RWPE2 (cell line): ENCODE measurements around the gene BBOX1.
A peak's percentile ranks its signal among the peaks of the same experiment; 100 is the strongest.
"Not testable (repeated sequence)": the region's sequence is repeated elsewhere in the genome, so short reads cannot be mapped to it uniquely, and the experiment has no call there.

Source experiments
- ATAC-seq: fragments of 200-7000 bp; cut with Tn5 transposase; 3 replicates; pipeline ENCODE4 v1.9.1; 2021; ENCODE audit warnings: low read depth
- DNase-seq: peaks from one replicate; pipeline ENCODE4 v3.0.0-alpha.2; 2020; ENCODE audit warnings: low spot score
- H3K27ac ChIP-seq: fragments of 450-650 bp; 2 replicates; pipeline ENCODE4 v1.5.1; 2017; ENCODE audit warnings: mild to moderate bottlenecking; ENCODE audit not compliant: poor library complexity, severe bottlenecking
- H3K27me3 ChIP-seq: fragments of 250-450 bp; sonication (Bioruptor Pico); 2 replicates; pipeline ENCODE4 v1.5.1; 2021; ENCODE audit warnings: mild to moderate bottlenecking, moderate library complexity; ENCODE audit not compliant: insufficient read depth, poor library complexity, severe bottlenecking
- H3K36me3 ChIP-seq: fragments of 250-450 bp; sonication (Bioruptor Pico); 2 replicates; pipeline ENCODE4 v1.5.1; 2020; ENCODE audit warnings: low read depth, mild to moderate bottlenecking, moderate library complexity
- H3K4me1 ChIP-seq: fragments of 250-450 bp; sonication (Bioruptor Pico); 2 replicates; pipeline ENCODE4 v1.5.1; 2021; ENCODE audit warnings: mild to moderate bottlenecking, moderate library complexity; ENCODE audit not compliant: insufficient read depth, poor library complexity, severe bottlenecking
- H3K4me3 ChIP-seq: fragments of 250-450 bp; sonication (Bioruptor Pico); 2 replicates; pipeline ENCODE4 v1.5.1; 2021; ENCODE audit warnings: mild to moderate bottlenecking, moderate library complexity; ENCODE audit not compliant: severe bottlenecking
- H3K9me3 ChIP-seq: fragments of 250-450 bp; sonication (Bioruptor Pico); 2 replicates; pipeline ENCODE4 v1.5.1; 2021; ENCODE audit warnings: mild to moderate bottlenecking, moderate library complexity; ENCODE audit not compliant: severe bottlenecking
- TF ChIP-seq, protein P1 (sequence below): fragments of 450-650 bp; IDR thresholded peaks from one replicate; pipeline ENCODE4 v1.5.1; 2017; ENCODE audit warnings: mild to moderate bottlenecking, moderate library complexity; ENCODE audit not compliant: poor library complexity, severe bottlenecking

The BBOX1 gene

DNA sequence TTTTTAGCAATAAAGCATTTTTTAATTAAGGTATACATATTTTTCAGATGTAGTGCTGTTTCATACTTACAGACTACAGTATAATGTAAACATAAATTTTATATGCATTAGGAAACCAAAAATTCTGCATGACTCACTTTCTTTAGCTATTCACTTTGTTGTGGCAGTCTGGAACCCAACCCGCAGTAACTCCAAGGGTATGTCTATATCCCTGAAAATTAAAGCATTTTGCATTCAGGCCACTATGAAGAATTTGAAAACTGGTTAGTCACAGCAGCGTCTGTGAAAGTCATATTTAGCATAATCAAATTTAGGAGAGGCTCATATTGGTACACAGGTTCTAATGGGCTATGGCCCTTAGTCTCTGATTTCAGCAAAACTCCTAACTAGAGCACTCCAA, 46.8 kb downstream of the BBOX1 start:
- no peaks in the 10 kb centered on the region for H3K27me3 ChIP-seq
- ATAC-seq (peak; percentile 75), DNase-seq (no peak)
- H3K4me3 ChIP-seq, result no peak overlapping the region
- H3K4me1 ChIP-seq, result peaks cover 31% of the 10 kb centered on the region
- peaks cover 3% of the 10 kb centered on the region for H3K9me3 ChIP-seq
- TF ChIP-seq, protein P1, sequence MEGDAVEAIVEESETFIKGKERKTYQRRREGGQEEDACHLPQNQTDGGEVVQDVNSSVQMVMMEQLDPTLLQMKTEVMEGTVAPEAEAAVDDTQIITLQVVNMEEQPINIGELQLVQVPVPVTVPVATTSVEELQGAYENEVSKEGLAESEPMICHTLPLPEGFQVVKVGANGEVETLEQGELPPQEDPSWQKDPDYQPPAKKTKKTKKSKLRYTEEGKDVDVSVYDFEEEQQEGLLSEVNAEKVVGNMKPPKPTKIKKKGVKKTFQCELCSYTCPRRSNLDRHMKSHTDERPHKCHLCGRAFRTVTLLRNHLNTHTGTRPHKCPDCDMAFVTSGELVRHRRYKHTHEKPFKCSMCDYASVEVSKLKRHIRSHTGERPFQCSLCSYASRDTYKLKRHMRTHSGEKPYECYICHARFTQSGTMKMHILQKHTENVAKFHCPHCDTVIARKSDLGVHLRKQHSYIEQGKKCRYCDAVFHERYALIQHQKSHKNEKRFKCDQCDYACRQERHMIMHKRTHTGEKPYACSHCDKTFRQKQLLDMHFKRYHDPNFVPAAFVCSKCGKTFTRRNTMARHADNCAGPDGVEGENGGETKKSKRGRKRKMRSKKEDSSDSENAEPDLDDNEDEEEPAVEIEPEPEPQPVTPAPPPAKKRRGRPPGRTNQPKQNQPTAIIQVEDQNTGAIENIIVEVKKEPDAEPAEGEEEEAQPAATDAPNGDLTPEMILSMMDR, result no peak
- peak overlapping the region; percentile 63 for H3K27ac ChIP-seq
- no peaks in the 10 kb centered on the region for H3K36me3 ChIP-seq

DNA sequence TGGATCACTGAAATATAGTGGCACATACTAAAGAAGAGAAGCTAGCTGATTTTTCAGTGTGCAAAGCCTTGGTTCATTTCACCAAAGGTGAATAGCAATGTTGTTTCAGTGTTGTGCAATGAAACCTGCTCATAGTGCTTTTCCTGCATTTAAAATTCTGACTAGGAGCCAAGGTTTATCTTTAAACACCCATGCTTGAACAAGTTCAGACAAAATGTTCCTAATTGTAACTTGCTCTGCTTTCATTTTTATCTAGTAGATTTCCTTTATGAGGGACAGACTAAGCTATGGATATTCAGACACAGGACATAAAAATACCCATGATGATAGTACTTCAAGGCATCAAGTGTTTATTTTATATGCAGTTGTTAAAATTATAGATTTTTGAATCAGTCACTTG, 47.7 kb downstream of the BBOX1 start:
- TF ChIP-seq, protein P1, result no peak
- peak; percentile 52; the same call in 2 of the 3 replicates for ATAC-seq
- Histone ChIP-seq H3K36me3 (no peaks in the 10 kb centered on the region), H3K9me3 (peaks cover 3% of the 10 kb centered on the region), H3K4me3 (no peak overlapping the region), H3K27me3 (no peaks in the 10 kb centered on the region), H3K4me1 (peaks cover 31% of the 10 kb centered on the region), H3K27ac (peak overlapping the region; percentile 63)
- DNase-seq, result no peak

DNA sequence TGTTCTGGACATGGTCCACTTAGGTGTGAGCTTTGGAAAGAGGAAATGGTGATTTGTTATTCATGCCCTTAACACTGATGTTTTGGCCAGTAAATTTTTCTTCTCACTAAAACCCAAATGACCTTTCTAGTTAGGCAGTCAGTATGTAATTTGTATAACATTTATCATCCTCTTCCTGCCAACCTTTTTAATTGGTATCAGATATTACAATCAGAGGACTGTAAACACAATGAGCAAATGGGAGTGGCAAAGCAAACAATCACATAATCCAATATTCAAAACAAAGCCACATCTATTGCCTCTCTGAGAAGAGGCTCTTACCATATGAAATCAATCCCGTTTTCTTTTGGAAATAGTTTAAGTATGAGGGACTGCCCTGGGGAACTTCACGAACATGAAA, 49.1 kb downstream of the BBOX1 start:
- H3K9me3 ChIP-seq, result peaks cover 3% of the 10 kb centered on the region
- TF ChIP-seq, protein P1, result no peak
- no peak for ATAC-seq

DNA sequence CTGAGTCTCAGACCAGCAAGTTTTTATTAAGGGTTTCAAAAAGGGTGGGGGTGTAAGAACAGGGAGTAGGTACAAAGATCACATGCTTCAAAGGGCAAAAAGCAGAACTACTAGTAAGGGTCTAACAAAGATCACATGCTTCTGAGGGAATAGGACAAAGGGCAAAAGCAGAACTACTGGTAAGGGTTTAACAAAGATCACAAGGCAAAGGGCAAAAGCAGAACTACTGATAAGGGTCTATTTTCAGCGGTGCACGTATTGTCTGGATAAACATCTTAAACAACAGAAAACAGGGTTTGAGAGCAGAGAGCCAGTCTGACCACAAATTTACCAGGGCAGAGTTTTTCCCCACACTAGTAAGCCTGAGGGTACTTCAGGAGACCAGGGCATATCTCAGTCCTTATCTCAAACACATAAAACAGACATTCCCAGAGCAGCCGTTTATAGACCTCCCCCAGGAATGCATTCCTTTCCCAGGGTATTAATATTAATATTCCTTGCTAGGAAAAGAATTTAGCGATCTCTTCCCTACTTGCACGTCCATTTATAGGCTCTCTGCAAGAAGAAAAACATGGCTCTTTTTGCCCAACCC, 49.8 kb downstream of the BBOX1 start:
- H3K4me3 ChIP-seq, H3K9me3 ChIP-seq, ATAC-seq, H3K27ac ChIP-seq, H3K36me3 ChIP-seq, DNase-seq, H3K27me3 ChIP-seq: not testable (repeated sequence)
- peaks cover 22% of the 10 kb centered on the region for H3K4me1 ChIP-seq

More for the DNA sequence above, 49.1 kb downstream of the BBOX1 start:
- Histone ChIP-seq H3K36me3 (no peaks in the 10 kb centered on the region), H3K4me1 (peaks cover 30% of the 10 kb centered on the region), H3K27ac (no peak overlapping the region), H3K4me3 (no peak overlapping the region), H3K27me3 (no peaks in the 10 kb centered on the region)
- DNase-seq, result no peak

DNA sequence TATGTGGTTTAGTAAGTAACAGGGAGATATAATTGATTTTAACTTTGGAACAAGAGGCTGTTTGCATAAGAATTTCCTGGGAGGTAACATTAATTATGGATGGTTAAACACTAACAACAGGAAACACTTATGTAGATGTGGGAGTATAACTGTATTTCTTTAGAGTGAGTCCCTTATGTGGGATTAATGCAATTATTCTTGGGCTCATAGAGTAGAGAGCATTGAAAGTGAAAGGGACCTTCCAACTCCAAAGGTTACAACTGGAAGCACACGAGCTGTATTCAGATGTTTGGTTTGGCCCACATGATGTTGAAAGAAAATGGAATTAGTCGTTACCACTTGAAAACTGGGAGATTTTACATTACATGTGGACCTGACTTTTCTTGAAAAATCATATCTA, 53.5 kb downstream of the BBOX1 start:
- H3K9me3 ChIP-seq, result peaks cover 3% of the 10 kb centered on the region
- H3K4me1 ChIP-seq, result no peaks in the 10 kb centered on the region
- H3K36me3 ChIP-seq, result no peaks in the 10 kb centered on the region
- no peak overlapping the region for H3K4me3 ChIP-seq
- H3K27me3 ChIP-seq, result no peaks in the 10 kb centered on the region
- TF ChIP-seq, protein P1, result no peak
- H3K27ac ChIP-seq, result no peak overlapping the region
- DNase-seq (no peak), ATAC-seq (no peak)
